HEK293 (cell line): Measurements from ENCODE around the gene BTF3L4.

Experiments
- CTCF ChIA-PET: fragments of 350-600 bp; formaldehyde crosslinking; extraction: SDS; loops from one replicate; lab custom pipeline; 2021; ENCODE audit warnings: antibody characterized with exemption; lab: Yijun Ruan, JAX
- POLR2A ChIA-PET: fragments of 300-600 bp; formaldehyde crosslinking; extraction: SDS; loops from one replicate; lab custom pipeline; 2020; ENCODE audit warnings: antibody characterized with exemption, inconsistent platforms; lab: Yijun Ruan, JAX
- H3K27ac ChIP-seq: fragments of 200-500 bp; sonication (Bioruptor generic); 2 replicates; pipeline ENCODE4 v1.5.1; 2014; ENCODE audit warnings: low read depth, low read length, control low read depth, inconsistent platforms; ENCODE audit errors: extremely low read depth
- H3K36me3 ChIP-seq, 2 experiments: fragments of 200-500 bp in 1 of 2; sonication (Bioruptor generic) in 1 of 2; 1 replicate in 1 of 2; 2 replicates in 1 of 2; pipeline ENCODE4 v1.5.1; 2014 to 2017; ENCODE audit warnings: inconsistent platforms in 2 of 2, low read length in 2 of 2; ENCODE audit not compliant: control insufficient read depth in 2 of 2, insufficient read depth in 1 of 2
- H3K4me1 ChIP-seq: fragments of 200-500 bp; sonication (Bioruptor generic); 2 replicates; pipeline ENCODE4 v1.5.1; 2014; ENCODE audit warnings: mild to moderate bottlenecking, low read length, inconsistent platforms; ENCODE audit not compliant: control insufficient read depth, insufficient read depth
- H3K4me3 ChIP-seq: 2 replicates; pipeline ENCODE4 v1.5.1; 2011; ENCODE audit warnings: low read depth, mild to moderate bottlenecking, control low read depth, low read length, moderate library complexity
- H3K9me3 ChIP-seq: fragments of 200-500 bp; sonication (Bioruptor generic); 2 replicates; pipeline ENCODE4 v1.5.1; 2014; ENCODE audit warnings: low read depth, low read length, inconsistent platforms; ENCODE audit not compliant: control insufficient read depth, insufficient read depth
- CTCF ChIP-seq: fragments of 450-650 bp; formaldehyde crosslinking; IDR thresholded peaks from 2 replicates; pipeline ENCODE4 v1.5.1; 2016; ENCODE audit warnings: missing biosample characterization, missing genetic modification characterization
- KLF17 ChIP-seq: fragments of 450-650 bp; formaldehyde crosslinking; IDR thresholded peaks from 2 replicates; pipeline ENCODE4 v1.5.1; 2016; ENCODE audit warnings: missing biosample characterization, missing genetic modification characterization
- SETDB1 ChIP-seq: IDR thresholded peaks from one replicate; pipeline ENCODE4 v1.6.1; 2017; ENCODE audit warnings: mild to moderate bottlenecking, low read length, moderate library complexity, mixed read lengths; ENCODE audit not compliant: insufficient read length
- SP7 ChIP-seq: fragments of 450-650 bp; formaldehyde crosslinking; IDR thresholded peaks from 2 replicates; pipeline ENCODE4 v1.5.1; 2016; ENCODE audit warnings: missing biosample characterization, missing genetic modification characterization
- WT1 ChIP-seq: fragments of 450-650 bp; formaldehyde crosslinking; IDR thresholded peaks from 2 replicates; pipeline ENCODE4 v1.5.1; 2016; ENCODE audit warnings: missing biosample characterization, missing genetic modification characterization
- ZBTB44 ChIP-seq: fragments of 450-650 bp; IDR thresholded peaks from 2 replicates; pipeline ENCODE4 v1.5.1; 2018; ENCODE audit warnings: missing biosample characterization, mild to moderate bottlenecking, missing genetic modification characterization
- ZBTB8A ChIP-seq: fragments of 450-650 bp; formaldehyde crosslinking; IDR thresholded peaks from 2 replicates; pipeline ENCODE4 v1.5.1; 2016; ENCODE audit warnings: missing biosample characterization, missing genetic modification characterization
- ZEB2 ChIP-seq: fragments of 450-650 bp; formaldehyde crosslinking; IDR thresholded peaks from 2 replicates; pipeline ENCODE4 v1.5.1; 2016; ENCODE audit warnings: missing biosample characterization, missing genetic modification characterization
- ZNF121 ChIP-seq: fragments of 450-650 bp; formaldehyde crosslinking; IDR thresholded peaks from 2 replicates; pipeline ENCODE4 v1.5.1; 2016; ENCODE audit warnings: missing biosample characterization, missing genetic modification characterization
- ZNF146 ChIP-seq: fragments of 450-650 bp; formaldehyde crosslinking; IDR thresholded peaks from 2 replicates; pipeline ENCODE4 v1.5.1; 2016; ENCODE audit warnings: missing biosample characterization, missing genetic modification characterization
- ZNF148 ChIP-seq: fragments of 450-650 bp; formaldehyde crosslinking; IDR thresholded peaks from 2 replicates; pipeline ENCODE4 v1.5.0; 2017; ENCODE audit warnings: missing biosample characterization, missing genetic modification characterization, borderline replicate concordance
- ZNF175 ChIP-seq: fragments of 450-650 bp; formaldehyde crosslinking; IDR thresholded peaks from 2 replicates; pipeline ENCODE4 v1.5.1; 2016; ENCODE audit warnings: missing biosample characterization, missing genetic modification characterization
- ZNF48 ChIP-seq: fragments of 450-650 bp; formaldehyde crosslinking; IDR thresholded peaks from 2 replicates; pipeline ENCODE4 v1.5.1; 2016; ENCODE audit warnings: missing biosample characterization, missing genetic modification characterization
- ZNF501 ChIP-seq: fragments of 450-650 bp; formaldehyde crosslinking; IDR thresholded peaks from 2 replicates; pipeline ENCODE4 v1.5.1; 2016; ENCODE audit warnings: missing biosample characterization, missing genetic modification characterization
- ZNF530 ChIP-seq: fragments of 450-650 bp; formaldehyde crosslinking; IDR thresholded peaks from 2 replicates; pipeline ENCODE4 v1.5.1; 2016; ENCODE audit warnings: low read depth, missing biosample characterization, missing genetic modification characterization
- ZNF544 ChIP-seq: fragments of 450-650 bp; formaldehyde crosslinking; IDR thresholded peaks from 2 replicates; pipeline ENCODE4 v1.5.0; 2017; ENCODE audit warnings: missing biosample characterization, missing genetic modification characterization
- ZNF580 ChIP-seq: fragments of 450-650 bp; formaldehyde crosslinking; IDR thresholded peaks from 2 replicates; pipeline ENCODE4 v1.5.1; 2016; ENCODE audit warnings: missing biosample characterization, missing genetic modification characterization
- ZNF600 ChIP-seq: fragments of 450-650 bp; formaldehyde crosslinking; IDR thresholded peaks from 2 replicates; pipeline ENCODE4 v1.5.1; 2016; ENCODE audit warnings: missing biosample characterization, missing genetic modification characterization
- ZNF707 ChIP-seq: fragments of 450-650 bp; formaldehyde crosslinking; IDR thresholded peaks from 2 replicates; pipeline ENCODE4 v1.5.1; 2016; ENCODE audit warnings: missing biosample characterization, missing genetic modification characterization

BTF3L4 gene

GRCh38 chr1:52008071-52008809 is 47.9 kb upstream of the BTF3L4 start (continued):
- TF ChIP-seq KLF17 (tag by site-specific recombination) (no peak), SETDB1 (no peak), ZNF175 (no peak), SP7 (no peak), ZNF707 (tag by site-specific recombination) (no peak), ZNF544 (tag by site-specific recombination) (no peak), ZNF146 (tag by site-specific recombination) (no peak), ZBTB44 (tag by site-specific recombination) (no peak), ZNF530 (tag by site-specific recombination) (no peak), ZNF148 (tag by site-specific recombination) (no peak), ZEB2 (tag by site-specific recombination) (no peak), ZNF580 (tag by site-specific recombination) (peak; percentile 36; the same call in 1 of the 2 replicates), ZNF501 (tag by site-specific recombination) (no peak), ZBTB8A (tag by site-specific recombination) (no peak), WT1 (tag by site-specific recombination) (no peak), ZNF48 (tag by site-specific recombination) (no peak)
- TF ChIP-seq, all 188 proteins: peak for 3

GRCh38 chr1:52022133-52022532 is 34.0 kb upstream of the BTF3L4 start:
- ChIA-PET POLR2A (interaction anchor here (0.7 kb wide), 1 partner anchor 517 kb away, joined by 3 read pairs; no protein-coding TSS in a partner anchor), CTCF (interaction anchor here (0.6 kb wide), 1 partner anchor 293 kb away, joined by 11 read pairs; no protein-coding TSS in a partner anchor)
- Histone ChIP-seq H3K9me3 (no peaks in the 10 kb centered on the region), H3K27ac (no peak overlapping the region), H3K4me1 (no peaks in the 10 kb centered on the region), H3K36me3 (peaks cover 14 to 62% of the 10 kb centered on the region in 2 experiments), H3K4me3 (no peak overlapping the region)
- TF ChIP-seq CTCF (tag by site-specific recombination) = no peak
- no peak for TF ChIP-seq ZNF121
- TF ChIP-seq ZNF600 (tag by site-specific recombination) = peak; percentile 61; the same call in 1 of the 2 replicates
